HepG2 (cell line): ENCODE results near the gene ADAP2. TPM values are rescaled to one million over a fixed set of nuclear protein-coding genes. Genes with fewer than 3 reads are reported as not detected.

Experiments
- GATAD2A ChIP-seq: IDR thresholded peaks from 2 replicates; pipeline ENCODE4 v1.6.1; 2016
- GFI1 ChIP-seq: sonication (generic); formaldehyde crosslinking; IDR thresholded peaks from 2 replicates; pipeline ENCODE4 v1.5.0; 2020; ENCODE audit warnings: missing genetic modification reagents, mild to moderate bottlenecking, borderline replicate concordance
- HHEX ChIP-seq: IDR thresholded peaks from 2 replicates; pipeline ENCODE4 v1.6.1; 2016; ENCODE audit warnings: control low read depth
- NPAS2 ChIP-seq: sonication (generic); formaldehyde crosslinking; IDR thresholded peaks from 2 replicates; pipeline ENCODE4 v1.8.0; 2022; ENCODE audit warnings: mild to moderate bottlenecking, missing genetic modification reagents, borderline replicate concordance
- PAWR ChIP-seq: sonication (generic); formaldehyde crosslinking; IDR thresholded peaks from 2 replicates; pipeline ENCODE4 v1.4.0; 2020; ENCODE audit warnings: missing genetic modification reagents, mild to moderate bottlenecking, borderline replicate concordance
- PHF20 ChIP-seq: sonication (generic); formaldehyde crosslinking; IDR thresholded peaks from 2 replicates; pipeline ENCODE4 v1.5.0; 2020; ENCODE audit warnings: mild to moderate bottlenecking, missing genetic modification reagents
- SP140L ChIP-seq: sonication (generic); formaldehyde crosslinking; IDR thresholded peaks from 2 replicates; pipeline ENCODE4 v1.4.0; 2020; ENCODE audit warnings: missing genetic modification reagents, borderline replicate concordance
- TCF12 ChIP-seq, 2 experiments: fragments of 450-650 bp in 1 of 2; sonication (generic) in 1 of 2; formaldehyde crosslinking in 1 of 2; IDR thresholded peaks; 2 replicates each; pipeline versions ENCODE4 v1.6.1 to v1.8.0; 2017 to 2022; ENCODE audit warnings: antibody characterized with exemption in 1 of 2, mild to moderate bottlenecking in 1 of 2, missing genetic modification reagents in 1 of 2, moderate library complexity in 1 of 2
- WIZ ChIP-seq: sonication (generic); formaldehyde crosslinking; IDR thresholded peaks from 2 replicates; pipeline ENCODE4 v1.5.1; 2020; ENCODE audit warnings: mild to moderate bottlenecking, missing genetic modification reagents
- ZNF235 ChIP-seq: sonication (generic); formaldehyde crosslinking; IDR thresholded peaks from 2 replicates; pipeline ENCODE4 v1.8.1; 2023; ENCODE audit warnings: mild to moderate bottlenecking, missing genetic modification reagents, borderline replicate concordance
- ZNF3 ChIP-seq: IDR thresholded peaks from 2 replicates; pipeline ENCODE4 v1.7.0; 2017; ENCODE audit warnings: inconsistent platforms
- ZNF484 ChIP-seq: sonication (generic); formaldehyde crosslinking; IDR thresholded peaks from 2 replicates; pipeline ENCODE4 v1.5.1; 2020; ENCODE audit warnings: mild to moderate bottlenecking, low read depth, missing genetic modification reagents, borderline replicate concordance
- ZNF720 ChIP-seq: sonication (generic); formaldehyde crosslinking; IDR thresholded peaks from 2 replicates; pipeline ENCODE4 v1.4.0; 2020; ENCODE audit warnings: missing genetic modification reagents
- ZNF768 ChIP-seq: sonication (generic); formaldehyde crosslinking; IDR thresholded peaks from 2 replicates; pipeline ENCODE4 v1.4.0; 2020; ENCODE audit warnings: missing genetic modification reagents
- ZSCAN20 ChIP-seq: sonication (generic); formaldehyde crosslinking; IDR thresholded peaks from 2 replicates; pipeline ENCODE4 v1.4.0; 2020; ENCODE audit warnings: missing genetic modification reagents, mild to moderate bottlenecking, borderline replicate concordance
- polyA plus RNA-seq, 8 experiments: library from polyadenylated mRNA; depleted of rRNA in 3 of 8; stranded (reverse) in 7 of 8; unstranded in 1 of 8; fragments of >200 nt; fragmentation: Illumina TruSeq in 4 of 8; extraction: Trizol in 4 of 8; gene quantifications; 2 replicates each; pipeline versions ENCODE4 v1.2.1 to v1.2.3, GENCODE V29; 2011 to 2016; ENCODE audit warnings: low read depth in 4 of 8, missing spikeins in 1 of 8, mixed read lengths in 1 of 8; ENCODE audit not compliant: insufficient read depth in 1 of 8
- total RNA-seq, 5 experiments: library from RNA; depleted of rRNA; stranded (reverse); fragments of >200 nt; fragmentation: Illumina TruSeq; extraction: Trizol; gene quantifications; 2 replicates each; pipeline ENCODE4 v1.2.3, GENCODE V29; 2016; ENCODE audit warnings: low read depth in 1 of 5
- TF ChIP-seq, protein P1 (sequence below): sonication (generic); formaldehyde crosslinking; IDR thresholded peaks from 2 replicates; pipeline ENCODE4 v1.5.0; 2020; ENCODE audit warnings: mild to moderate bottlenecking, missing genetic modification reagents, borderline replicate concordance
- TF ChIP-seq, protein P2 (sequence below): sonication (generic); formaldehyde crosslinking; IDR thresholded peaks from 2 replicates; pipeline ENCODE4 v1.8.1; 2022; ENCODE audit warnings: low read depth, mild to moderate bottlenecking, missing genetic modification reagents

The ADAP2 gene
- total and polyA plus RNA-seq, 2 of the 13 experiments (the other 11 are each of a cell fraction or from before 2014, with no cell fraction given): 0.51 to 0.70 TPM

DNA sequence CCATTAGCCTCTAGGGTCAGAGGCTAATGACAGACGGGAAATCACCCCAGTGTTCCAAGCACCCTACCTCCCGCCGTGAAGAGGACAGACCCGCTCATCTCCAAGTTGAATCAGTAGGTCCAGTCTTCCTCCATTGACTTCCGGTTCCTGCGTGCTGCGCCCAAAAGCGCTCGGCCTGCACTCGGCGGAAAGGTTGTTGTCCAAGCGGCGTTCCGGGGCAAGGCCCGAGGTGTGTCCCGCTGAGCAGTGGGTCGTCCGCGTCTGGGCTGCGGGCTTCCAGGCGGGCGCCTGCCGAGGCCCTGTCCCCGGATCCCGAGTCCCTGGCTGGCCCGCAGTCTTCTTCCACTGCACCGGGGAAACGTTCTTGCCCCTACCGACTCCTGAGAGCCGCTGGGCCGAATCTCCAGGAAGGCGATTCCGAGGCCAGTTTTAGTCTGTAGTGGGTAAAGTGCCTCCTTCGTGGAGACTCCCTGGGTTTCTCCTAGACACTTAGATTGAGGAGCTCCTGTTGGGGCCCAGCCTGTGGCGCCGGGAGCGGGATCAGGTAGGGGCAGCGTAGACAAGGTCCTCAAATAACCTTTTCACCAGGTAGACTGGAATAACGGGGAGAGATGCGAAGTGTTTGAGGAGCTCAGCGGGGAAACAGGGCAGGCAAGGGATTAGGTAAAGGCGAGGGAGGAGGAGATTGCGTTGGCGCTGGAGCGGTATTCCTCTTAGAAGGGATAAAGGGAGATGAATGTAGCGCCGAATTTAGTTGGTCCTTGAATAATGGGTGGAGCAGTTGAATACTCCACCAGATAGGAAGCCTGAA is 15.4 kb upstream of the ADAP2 start, which contains the start of gene TEFM (continued):
- TF ChIP-seq, protein P1, sequence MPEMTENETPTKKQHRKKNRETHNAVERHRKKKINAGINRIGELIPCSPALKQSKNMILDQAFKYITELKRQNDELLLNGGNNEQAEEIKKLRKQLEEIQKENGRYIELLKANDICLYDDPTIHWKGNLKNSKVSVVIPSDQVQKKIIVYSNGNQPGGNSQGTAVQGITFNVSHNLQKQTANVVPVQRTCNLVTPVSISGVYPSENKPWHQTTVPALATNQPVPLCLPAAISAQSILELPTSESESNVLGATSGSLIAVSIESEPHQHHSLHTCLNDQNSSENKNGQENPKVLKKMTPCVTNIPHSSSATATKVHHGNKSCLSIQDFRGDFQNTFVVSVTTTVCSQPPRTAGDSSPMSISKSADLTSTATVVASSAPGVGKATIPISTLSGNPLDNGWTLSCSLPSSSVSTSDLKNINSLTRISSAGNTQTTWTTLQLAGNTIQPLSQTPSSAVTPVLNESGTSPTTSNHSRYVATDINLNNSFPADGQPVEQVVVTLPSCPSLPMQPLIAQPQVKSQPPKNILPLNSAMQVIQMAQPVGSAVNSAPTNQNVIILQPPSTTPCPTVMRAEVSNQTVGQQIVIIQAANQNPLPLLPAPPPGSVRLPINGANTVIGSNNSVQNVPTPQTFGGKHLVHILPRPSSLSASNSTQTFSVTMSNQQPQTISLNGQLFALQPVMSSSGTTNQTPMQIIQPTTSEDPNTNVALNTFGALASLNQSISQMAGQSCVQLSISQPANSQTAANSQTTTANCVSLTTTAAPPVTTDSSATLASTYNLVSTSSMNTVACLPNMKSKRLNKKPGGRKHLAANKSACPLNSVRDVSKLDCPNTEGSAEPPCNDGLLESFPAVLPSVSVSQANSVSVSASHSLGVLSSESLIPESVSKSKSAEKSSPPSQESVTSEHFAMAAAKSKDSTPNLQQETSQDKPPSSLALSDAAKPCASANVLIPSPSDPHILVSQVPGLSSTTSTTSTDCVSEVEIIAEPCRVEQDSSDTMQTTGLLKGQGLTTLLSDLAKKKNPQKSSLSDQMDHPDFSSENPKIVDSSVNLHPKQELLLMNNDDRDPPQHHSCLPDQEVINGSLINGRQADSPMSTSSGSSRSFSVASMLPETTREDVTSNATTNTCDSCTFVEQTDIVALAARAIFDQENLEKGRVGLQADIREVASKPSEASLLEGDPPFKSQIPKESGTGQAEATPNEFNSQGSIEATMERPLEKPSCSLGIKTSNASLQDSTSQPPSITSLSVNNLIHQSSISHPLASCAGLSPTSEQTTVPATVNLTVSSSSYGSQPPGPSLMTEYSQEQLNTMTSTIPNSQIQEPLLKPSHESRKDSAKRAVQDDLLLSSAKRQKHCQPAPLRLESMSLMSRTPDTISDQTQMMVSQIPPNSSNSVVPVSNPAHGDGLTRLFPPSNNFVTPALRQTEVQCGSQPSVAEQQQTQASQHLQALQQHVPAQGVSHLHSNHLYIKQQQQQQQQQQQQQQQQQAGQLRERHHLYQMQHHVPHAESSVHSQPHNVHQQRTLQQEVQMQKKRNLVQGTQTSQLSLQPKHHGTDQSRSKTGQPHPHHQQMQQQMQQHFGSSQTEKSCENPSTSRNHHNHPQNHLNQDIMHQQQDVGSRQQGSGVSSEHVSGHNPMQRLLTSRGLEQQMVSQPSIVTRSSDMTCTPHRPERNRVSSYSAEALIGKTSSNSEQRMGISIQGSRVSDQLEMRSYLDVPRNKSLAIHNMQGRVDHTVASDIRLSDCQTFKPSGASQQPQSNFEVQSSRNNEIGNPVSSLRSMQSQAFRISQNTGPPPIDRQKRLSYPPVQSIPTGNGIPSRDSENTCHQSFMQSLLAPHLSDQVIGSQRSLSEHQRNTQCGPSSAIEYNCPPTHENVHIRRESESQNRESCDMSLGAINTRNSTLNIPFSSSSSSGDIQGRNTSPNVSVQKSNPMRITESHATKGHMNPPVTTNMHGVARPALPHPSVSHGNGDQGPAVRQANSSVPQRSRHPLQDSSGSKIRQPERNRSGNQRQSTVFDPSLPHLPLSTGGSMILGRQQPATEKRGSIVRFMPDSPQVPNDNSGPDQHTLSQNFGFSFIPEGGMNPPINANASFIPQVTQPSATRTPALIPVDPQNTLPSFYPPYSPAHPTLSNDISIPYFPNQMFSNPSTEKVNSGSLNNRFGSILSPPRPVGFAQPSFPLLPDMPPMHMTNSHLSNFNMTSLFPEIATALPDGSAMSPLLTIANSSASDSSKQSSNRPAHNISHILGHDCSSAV (CRISPR knock-in tag): no peak
- TF ChIP-seq ZSCAN20 (peak; percentile 66; the same call in 1 of the 2 replicates), HHEX (CRISPR knock-in tag) (peak; percentile 40; the same call in 1 of the 2 replicates), PAWR (CRISPR knock-in tag) (0 out of 2 replicates have a peak, but pooled peaks have one; percentile 73), ZNF720 (CRISPR knock-in tag) (0 out of 2 replicates have a peak, but pooled peaks have one; percentile 70), GATAD2A (CRISPR knock-in tag) (peak; percentile 89), ZNF484 (CRISPR knock-in tag) (0 out of 2 replicates have a peak, but pooled peaks have one; percentile 51), ZNF3 (peak; percentile 60; the same call in 1 of the 2 replicates), WIZ (CRISPR knock-in tag) (peak; percentile 91), TCF12 (IDR thresholded peaks at IDR 0.05) (no peak), TCF12 (CRISPR knock-in tag; IDR thresholded peaks at IDR 0.05) (0 out of 2 replicates have a peak, but pooled peaks have one; percentile 62), PHF20 (CRISPR knock-in tag) (peak; percentile 99), NPAS2 (CRISPR knock-in tag) (no peak), SP140L (peak; percentile 95; the same call in 1 of the 2 replicates), GFI1 (CRISPR knock-in tag) (peak; percentile 83), ZNF768 (peak; percentile 89; the same call in 1 of the 2 replicates), ZNF235 (CRISPR knock-in tag) (no peak)
- TF ChIP-seq, protein P2, sequence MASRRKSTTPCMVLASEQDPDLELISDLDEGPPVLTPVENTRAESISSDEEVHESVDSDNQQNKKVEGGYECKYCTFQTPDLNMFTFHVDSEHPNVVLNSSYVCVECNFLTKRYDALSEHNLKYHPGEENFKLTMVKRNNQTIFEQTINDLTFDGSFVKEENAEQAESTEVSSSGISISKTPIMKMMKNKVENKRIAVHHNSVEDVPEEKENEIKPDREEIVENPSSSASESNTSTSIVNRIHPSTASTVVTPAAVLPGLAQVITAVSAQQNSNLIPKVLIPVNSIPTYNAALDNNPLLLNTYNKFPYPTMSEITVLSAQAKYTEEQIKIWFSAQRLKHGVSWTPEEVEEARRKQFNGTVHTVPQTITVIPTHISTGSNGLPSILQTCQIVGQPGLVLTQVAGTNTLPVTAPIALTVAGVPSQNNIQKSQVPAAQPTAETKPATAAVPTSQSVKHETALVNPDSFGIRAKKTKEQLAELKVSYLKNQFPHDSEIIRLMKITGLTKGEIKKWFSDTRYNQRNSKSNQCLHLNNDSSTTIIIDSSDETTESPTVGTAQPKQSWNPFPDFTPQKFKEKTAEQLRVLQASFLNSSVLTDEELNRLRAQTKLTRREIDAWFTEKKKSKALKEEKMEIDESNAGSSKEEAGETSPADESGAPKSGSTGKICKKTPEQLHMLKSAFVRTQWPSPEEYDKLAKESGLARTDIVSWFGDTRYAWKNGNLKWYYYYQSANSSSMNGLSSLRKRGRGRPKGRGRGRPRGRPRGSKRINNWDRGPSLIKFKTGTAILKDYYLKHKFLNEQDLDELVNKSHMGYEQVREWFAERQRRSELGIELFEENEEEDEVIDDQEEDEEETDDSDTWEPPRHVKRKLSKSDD (CRISPR knock-in tag): no peak; the same call in 1 of the 2 replicates
